Adipose tissue (tissue), 3 donors: Measurements from ENCODE around the gene AOX1. TPM values are rescaled to one million over a fixed set of nuclear protein-coding genes. Genes with fewer than 3 reads are reported as not detected.
"Not testable (repeated sequence)": the region's sequence is repeated elsewhere in the genome, so short reads cannot be mapped to it uniquely, and the experiment has no call there.

Experiments
- H3K27ac ChIP-seq: one replicate; pipeline ENCODE4 v1.5.1; 2013; ENCODE audit warnings: low read depth, low read length
- WGBS, 3 donors: extraction: QIAGEN DNeasy Blood & Tissue Kit; methylation state at CpG; one replicate each; pipeline ENCODE4 v1.1.7; 2013; 5-methylcytosine and 5-hydroxymethylcytosine counted together
- polyA plus RNA-seq, 3 donors: library from polyadenylated mRNA; stranded (reverse); fragments of 200-250 nt; gene quantifications; one replicate each; pipeline ENCODE4 v1.2.3, GENCODE V29; 2013
- donor health status: healthy with polysubstance abuse.
- donor health status: Bipolar disorder and iron deficiency.
- donor health status: healthy.

The AOX1 gene
- polyA plus RNA-seq, 3 donors, result 85.6 to 181 (median 90.9) TPM

DNA sequence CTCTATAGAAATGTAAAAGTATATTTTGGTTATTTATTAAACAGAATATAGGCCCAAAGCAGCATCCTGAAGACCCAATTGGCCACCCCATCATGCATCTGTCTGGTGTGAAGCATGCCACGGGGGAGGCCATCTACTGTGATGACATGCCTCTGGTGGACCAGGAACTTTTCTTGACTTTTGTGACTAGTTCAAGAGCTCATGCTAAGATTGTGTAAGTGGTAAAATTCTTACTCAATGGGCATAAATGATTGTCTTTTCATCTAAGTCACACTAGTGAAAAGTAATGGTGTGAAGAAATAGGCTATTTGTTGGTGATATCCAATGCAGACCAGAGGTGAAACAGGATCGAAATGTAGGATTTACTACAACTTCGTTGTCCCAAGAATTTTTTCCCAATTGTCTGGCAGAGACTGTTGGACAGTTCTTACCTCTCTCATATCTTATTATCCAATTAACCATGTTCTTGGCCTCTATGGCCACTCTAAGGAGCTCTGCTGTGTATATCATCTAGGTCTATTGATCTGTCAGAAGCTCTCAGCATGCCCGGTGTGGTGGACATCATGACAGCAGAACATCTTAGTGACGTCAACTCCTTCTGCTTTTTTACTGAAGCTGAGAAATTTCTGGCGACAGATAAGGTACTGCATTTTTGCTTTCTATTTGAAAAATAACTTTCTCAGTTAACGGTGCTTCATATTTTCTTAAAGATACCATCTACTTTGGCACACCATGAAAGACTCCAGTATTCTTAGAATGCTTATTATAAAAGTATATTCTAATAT lies 35.0 kb downstream of the AOX1 start:
- H3K27ac ChIP-seq, result no peak overlapping the region
- WGBS, 3 donors, result 78 to 92% (median 81%) methylated on average over 7 of the region's 7 CpGs

DNA sequence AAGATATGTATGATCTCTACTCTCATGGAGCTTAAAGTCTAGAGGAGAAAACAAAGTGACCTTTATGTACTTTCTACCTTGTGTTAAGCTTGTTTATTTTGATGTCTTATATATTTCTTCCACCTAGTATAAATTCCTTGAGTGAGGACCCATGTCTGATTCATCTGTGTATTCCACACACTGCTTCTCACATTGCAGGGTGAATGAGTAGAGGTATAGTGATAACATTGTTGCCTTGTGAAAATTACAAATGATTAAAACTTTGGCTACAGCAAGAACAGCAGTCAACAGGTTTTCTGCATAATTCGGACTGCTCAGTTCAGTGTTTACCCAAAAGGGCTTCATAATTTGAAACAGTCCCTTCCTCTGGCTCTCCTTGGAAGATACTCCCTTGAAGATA lies 36.3 kb downstream of the AOX1 start:
- 66 to 87% (median 78%) methylated on average over 1 of the region's 1 CpG for WGBS, 3 donors
- H3K27ac ChIP-seq, result no peak overlapping the region

DNA sequence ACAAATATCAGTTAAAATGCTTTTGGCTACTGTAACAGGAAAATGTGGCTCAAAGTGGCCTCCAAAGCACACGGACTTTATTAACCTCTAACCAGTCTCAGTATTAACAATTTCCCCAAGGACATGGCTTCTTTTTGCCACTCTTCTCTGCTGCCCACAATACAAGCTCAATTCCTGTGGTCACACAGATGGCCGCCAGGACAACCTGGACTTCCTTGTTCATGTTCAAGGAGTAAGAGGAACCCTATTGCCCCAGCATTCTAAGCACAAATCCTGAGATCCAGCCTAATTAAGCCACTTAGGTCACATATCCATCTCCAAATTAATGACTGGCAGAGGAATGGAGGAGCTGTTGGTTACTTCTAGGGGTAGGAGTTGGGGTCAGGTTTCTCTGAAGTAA lies 38.2 kb downstream of the AOX1 start:
- no peak overlapping the region for H3K27ac ChIP-seq
- WGBS, 3 donors, result 67 to 77% (median 73%) methylated on average over 2 of the region's 2 CpGs

DNA sequence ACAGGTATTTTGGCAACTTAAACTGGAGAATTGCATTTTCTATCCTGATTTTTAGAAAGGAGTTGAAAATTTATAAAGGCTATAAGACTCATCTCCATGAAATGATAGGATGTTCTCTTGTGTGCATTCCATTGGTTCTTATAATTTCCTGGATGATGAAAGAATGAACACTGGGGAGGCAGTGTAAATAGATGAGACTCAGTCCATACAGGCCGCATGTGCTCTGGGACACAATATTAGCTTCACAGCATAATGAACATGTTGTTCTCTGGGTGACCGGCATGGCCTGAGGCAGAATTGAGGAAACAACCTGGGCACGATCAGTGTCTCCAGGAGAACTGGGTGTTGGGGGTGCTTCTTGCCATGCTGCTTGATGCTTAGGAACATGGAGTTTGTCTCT lies 38.8 kb downstream of the AOX1 start:
- WGBS, 3 donors, result 86 to 96% (median 90%) methylated on average over 3 of the region's 3 CpGs

DNA sequence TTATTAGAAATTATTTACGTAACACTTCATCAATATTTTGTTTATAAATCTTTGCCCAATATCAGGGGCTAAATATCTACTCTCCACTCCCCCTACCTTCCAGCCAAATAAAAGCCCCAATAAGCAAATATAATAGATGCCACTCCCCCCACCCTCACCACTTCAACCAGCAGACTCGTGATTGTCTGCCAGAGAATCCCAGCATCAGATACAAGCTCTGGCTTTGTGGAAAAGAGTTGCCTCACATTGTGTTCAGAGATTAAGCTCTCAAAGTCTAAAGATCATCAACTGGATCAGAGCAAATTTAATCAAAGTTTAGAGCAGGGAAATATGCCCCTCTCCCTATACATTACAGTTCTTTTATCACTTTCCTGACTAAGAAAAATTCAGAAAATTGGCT lies 39.5 kb downstream of the AOX1 start:
- H3K27ac ChIP-seq, result no peak overlapping the region
- WGBS, 3 donors, result 74 to 79% (median 77%) methylated on average over 2 of the region's 2 CpGs

More for the DNA sequence above, 38.8 kb downstream of the AOX1 start:
- H3K27ac ChIP-seq, result no peak overlapping the region

DNA sequence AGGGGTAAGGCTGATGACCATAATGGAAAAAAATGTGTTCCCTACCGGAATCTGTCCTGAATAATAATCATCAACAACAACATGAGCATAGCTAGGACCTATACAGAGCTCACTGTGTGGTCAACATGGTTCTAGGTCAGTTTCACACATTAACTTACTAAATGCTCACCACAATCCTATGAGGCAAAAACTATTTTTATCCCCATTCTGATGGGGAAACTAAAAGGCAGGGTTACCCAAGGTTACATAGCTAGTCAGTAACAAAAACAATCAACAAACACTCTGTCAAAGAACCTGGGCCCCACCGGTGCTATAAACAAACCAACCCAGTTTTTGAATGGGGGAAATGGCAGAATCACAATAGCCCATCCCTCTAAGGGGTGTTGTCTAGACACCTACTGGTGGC lies 40.1 kb downstream of the AOX1 start:
- no peak overlapping the region for H3K27ac ChIP-seq
- 75 to 77% (median 75%) methylated on average over 2 of the region's 2 CpGs for WGBS, 3 donors

DNA sequence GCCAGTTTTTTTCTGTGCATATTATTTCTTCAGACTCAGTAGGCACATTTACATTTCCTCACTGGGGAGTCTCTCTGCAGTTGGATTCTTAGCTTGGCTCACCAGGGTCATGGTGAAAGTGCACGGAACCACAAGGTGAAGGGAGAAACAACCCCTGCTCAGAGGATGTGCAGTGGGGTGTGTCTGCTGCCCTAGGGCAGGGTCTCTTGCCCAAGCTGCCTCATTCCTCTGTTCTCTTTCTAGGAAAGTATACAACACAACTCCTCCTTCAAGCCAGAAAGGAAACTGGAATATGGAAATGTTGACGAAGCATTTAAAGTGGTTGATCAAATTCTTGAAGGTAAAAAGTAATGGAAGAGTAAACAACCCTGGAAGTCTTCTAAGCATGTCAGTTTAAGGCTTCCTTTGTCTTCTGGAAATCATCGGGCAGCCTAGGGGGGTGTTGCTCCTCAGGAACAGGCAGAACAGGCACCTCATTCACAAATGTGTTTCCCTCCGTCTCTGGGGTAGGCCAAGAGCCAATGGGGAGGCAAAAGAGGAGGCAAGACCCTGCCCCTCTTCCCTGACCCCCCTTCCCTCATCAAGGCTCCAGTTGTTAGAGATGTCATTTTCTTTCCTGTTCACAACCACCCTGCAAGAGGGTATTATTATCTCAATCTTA lies 41.4 kb downstream of the AOX1 start:
- no peak overlapping the region for H3K27ac ChIP-seq
- WGBS, 3 donors, result 74 to 83% (median 75%) methylated on average over 4 of the region's 4 CpGs

DNA sequence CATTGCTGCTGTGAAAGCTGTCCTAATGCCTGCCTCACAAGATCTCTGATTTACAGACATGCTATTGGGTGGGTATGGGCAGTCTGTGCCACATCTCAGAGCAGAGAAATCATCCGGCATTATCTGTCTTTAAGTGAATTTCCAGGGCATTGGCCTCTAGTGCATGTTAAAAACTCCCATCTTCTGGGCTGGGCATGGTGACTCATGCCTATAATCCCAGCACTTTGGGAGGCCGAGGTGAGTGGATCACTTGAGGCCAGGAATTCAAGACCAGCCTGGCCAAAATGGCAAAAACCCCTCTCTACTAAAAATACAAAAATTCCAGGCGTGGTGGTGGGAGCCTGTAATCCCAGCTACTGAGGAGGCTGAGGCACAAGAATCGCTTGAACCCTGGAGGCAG lies 42.6 kb downstream of the AOX1 start:
- 75 to 95% (median 83%) methylated on average over 4 of the region's 4 CpGs for WGBS, 3 donors

DNA sequence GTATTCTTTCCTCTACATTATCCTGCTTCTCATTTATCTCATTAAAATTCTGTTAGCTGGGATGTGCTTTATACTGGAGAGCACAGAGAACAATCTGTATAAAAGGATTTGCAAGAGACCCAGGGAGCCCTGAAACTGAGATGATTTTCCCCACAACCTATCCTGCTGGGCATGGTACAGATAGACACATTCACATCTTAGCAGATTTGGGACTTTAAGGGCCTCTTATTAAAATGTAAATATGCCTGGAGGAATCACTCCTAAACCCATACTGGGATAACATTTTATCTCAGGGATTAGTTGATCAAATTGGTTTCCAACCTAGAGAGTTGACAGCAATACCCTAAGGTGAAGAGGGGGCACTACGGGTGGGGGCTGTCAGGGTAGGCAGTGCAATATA lies 45.5 kb downstream of the AOX1 start:
- no peak overlapping the region for H3K27ac ChIP-seq
- WGBS, 3 donors, result 84 to 100% (median 86%) methylated on average over 1 of the region's 1 CpG

More for the DNA sequence above, 42.6 kb downstream of the AOX1 start:
- not testable (repeated sequence) for H3K27ac ChIP-seq

DNA sequence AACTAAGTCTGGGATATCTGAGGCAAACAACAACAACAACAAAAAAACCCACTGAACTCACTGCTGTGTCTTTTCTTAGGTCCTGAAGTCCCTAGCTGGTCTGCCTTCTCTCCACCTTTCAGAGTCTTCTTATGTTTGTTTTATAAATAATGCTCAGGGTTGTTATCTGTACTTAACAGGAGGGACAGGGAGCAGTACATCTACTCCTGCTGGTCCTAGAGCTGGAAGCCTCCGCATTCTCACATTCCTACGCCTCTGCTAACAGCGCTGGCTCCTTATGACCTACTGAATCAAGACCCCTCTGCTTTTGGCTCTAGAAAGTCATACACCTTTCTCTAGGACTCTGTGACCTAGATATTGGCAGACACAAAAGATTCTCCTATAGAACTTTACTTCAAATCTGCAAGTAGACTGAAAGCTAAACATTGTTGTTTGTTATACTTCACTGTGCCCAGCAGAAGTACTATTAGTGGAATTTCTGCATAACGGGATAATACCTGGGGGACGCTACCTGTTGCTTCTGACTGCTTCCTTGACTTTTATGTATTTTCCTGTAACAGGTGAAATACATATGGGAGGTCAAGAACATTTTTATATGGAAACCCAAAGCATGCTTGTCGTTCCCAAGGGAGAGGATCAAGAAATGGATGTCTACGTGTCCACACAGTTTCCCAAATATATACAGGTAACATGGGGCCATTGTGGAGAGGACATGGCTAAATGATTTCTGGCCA lies 48.6 kb downstream of the AOX1 start:
- WGBS, 3 donors, result 94 to 97% (median 94%) methylated on average over 7 of the region's 7 CpGs
- no peak overlapping the region for H3K27ac ChIP-seq

DNA sequence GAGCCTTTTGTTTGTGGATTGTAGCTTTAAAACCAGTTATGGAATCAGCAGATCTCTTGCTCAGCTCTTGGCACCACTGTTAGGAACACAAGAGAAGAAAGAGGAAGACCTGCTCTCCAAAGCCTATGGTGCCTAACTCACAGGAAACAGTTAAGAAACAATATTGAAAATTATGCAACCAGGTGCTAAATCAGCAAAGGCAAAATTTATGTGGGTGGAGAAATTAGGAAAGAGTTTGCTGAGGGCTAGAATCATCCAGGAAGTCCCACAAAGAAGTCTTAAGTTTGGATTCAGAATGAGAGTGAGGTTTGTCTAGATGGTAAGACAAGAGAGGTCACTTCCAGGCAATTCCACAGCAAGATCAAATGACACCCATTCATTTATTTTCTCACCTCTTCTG lies 49.4 kb downstream of the AOX1 start:
- H3K27ac ChIP-seq, result no peak overlapping the region

DNA sequence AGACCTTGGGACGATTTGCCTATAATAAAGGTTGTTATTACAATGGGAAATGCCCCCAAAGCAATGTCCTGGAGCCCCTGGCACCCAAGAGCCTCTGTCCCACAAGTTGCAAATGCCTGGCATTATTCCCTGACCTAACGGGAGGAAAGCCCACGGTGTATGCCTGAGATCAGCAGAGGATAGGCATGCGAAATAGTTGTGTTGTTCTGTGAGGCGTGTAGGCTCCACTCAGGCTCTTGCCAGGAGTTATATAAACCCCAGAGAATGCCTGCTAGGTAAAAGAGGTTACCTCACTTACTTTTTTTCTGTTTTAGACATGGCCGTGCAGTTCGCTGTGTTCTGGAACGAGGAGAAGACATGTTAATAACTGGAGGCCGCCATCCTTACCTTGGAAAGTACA lies 52.1 kb downstream of the AOX1 start:
- H3K27ac ChIP-seq, result no peak overlapping the region
- WGBS, 3 donors, result 91 to 94% (median 91%) methylated on average over 9 of the region's 9 CpGs

DNA sequence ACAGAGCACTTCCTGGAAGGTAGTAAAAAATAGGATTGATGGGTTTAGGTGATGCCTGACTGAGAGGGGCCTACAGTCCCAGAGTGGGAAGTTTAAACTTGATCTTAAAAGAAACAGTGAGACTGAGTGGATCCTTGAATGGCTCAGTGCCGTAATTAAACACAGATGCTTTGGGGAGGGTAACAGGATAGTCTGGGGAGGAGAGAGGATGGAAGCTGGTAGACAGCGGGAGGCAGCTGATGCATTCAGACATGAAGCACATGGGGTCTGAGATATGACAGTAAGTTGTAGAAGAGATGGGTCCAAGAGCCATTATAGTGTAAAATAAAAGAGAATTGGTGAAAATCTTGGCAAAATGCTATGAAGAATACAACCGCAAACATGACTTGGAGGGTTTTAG lies 54.4 kb downstream of the AOX1 start:
- WGBS, 3 donors, result 85 to 94% (median 86%) methylated on average over 3 of the region's 3 CpGs

DNA sequence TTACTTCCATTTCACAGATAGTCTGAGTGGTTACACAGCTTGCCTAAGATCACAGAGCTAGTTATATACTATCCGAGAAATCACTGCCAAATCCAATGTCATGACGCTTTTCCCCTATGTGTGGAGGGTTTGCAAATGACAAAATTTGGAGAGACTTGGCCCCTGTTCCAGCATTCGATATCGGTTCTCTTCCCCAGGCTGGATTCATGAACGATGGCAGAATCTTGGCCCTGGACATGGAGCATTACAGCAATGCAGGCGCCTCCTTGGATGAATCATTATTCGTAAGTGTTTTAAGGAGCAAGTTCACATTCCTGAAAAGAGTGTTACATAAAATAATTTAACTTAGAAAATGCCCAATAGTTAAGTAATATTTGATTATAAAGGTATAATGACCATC lies 55.1 kb downstream of the AOX1 start:
- 64 to 86% (median 69%) methylated on average over 7 of the region's 7 CpGs for WGBS, 3 donors
- H3K27ac ChIP-seq, result no peak overlapping the region

More for the DNA sequence above, 54.4 kb downstream of the AOX1 start:
- no peak overlapping the region for H3K27ac ChIP-seq

DNA sequence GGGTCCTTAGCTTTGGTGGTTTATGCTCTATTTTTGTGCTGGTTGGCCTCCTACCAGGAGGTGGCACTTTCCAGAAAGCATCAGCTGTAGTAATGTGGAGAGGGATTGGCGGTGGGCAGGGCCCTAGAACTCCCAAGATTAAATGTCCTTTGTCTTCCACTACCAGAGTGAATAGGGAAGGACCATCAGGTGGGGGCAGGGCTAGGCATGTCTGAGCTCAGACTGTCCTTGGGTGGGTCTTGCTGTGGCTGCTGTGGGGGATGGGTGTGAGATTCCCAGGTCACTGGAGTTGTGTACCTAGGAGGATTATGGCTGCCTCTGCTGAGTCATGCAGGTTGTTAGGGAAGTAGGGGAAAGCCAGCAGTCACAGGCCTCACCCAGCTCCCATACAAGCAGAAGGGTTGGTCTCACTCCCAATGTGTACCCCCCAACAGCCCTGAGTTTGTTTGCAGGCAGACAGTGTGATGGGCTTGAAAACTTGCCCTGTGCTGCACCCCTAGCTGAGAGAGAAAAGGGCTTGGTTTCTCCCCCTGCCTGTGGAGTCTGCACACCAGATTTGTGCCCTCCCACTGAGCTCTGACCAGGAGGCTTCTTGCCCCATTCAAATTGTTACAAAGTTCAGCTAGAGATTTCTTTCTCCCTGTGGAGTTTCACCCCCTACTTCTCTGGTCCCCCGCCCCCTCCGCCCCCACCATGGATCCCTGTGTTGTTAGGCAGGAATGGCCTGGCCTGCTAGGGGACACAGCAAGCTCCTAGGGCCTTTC lies 62.9 kb downstream of the AOX1 start:
- WGBS, 3 donors, result 94 to 100% (median 94%) methylated on average over 3 of the region's 3 CpGs
- H3K27ac ChIP-seq, result not testable (repeated sequence)

DNA sequence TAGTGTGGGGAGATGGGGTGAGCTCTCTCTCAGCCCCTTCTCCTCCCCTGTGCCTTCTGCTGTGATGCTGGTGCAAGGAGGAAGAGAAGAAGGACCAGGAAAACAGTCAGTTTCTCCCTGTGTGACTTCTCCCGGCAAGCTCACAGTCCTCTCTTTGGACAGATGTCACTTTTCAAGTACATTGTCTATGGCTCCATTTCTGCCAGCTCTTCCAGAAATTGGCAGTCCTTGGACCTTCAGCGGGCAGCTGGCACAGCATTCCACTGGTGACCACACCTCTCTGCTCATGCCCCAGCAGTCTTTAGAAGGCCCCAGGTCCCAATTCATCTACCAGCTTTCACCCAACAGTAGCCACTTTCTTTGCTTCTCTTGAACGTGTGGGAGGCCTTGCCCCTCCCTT lies 63.9 kb downstream of the AOX1 start:
- no peak overlapping the region for H3K27ac ChIP-seq
- 44 to 69% (median 69%) methylated on average over 3 of the region's 3 CpGs for WGBS, 3 donors

DNA sequence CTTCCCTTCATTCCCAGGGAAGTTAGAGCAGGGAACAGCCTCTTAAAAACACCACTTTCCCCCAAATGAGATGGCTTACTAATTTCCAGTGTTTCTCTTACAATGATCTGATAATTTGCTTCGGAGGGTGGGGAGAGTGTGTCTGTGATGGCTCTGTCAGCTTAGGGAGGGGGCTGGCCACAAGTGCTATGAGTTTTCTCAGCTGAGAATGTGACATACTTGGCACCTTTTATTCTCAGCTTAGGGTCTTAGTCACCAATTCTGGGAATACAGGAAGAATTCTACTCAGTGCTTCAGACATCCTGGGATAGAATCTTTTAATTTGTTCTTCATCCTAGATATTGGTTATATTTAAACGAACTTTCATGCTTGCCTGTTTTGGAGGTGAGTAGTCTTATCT lies 64.4 kb downstream of the AOX1 start:
- 59 to 75% (median 65%) methylated on average over 2 of the region's 2 CpGs for WGBS, 3 donors
- no peak overlapping the region for H3K27ac ChIP-seq

DNA sequence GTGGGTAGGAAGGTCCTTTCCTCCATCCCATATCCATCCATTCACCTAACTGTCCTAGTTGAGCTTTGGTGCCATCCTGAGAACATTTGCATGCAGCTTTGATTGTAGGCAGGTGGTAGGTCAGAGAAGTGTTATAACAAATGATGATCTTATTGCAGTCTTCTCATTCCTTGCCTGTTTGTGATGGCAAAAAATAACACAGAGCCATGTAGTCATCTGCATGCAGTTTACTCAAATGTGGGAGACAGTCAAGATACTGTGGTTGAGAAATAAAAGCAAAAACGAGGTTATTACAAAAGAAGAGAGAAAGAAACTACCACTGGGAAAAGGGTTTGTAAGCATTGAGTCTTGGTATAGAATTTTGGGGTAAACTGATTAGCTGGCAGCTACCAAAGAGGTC lies 66.3 kb downstream of the AOX1 start:
- 25 to 82% (median 67%) methylated on average over 1 of the region's 1 CpG for WGBS, 3 donors
- H3K27ac ChIP-seq, result no peak overlapping the region

DNA sequence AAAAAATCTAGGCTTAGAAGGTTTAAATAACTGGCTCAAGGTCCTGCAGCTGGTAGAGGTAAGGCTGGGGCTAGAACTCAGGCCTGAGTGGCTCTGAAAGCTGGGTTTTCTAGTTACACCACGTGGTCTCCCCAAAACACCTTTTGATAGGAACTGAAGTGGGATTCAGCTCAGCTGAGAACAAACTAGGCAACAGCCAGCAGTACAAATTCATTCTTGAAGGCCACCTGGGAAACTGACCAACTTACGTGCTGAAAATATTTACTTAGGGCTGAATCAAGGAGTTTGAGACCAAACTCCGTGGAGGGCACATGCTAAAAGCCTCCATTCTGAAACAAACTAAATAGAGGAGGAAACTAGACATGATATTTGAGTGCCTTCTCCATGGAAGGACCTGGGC lies 67.2 kb downstream of the AOX1 start:
- WGBS, 3 donors, result 51 to 87% (median 82%) methylated on average over 3 of the region's 3 CpGs

More for the DNA sequence above, 67.2 kb downstream of the AOX1 start:
- H3K27ac ChIP-seq, result no peak overlapping the region
